ENCODE data around the gene SUPT16H.

SUPT16H gene

GRCh38 chr14:21326972-21327371 is 56.8 kb downstream of the SUPT16H start:
- CTCF ChIA-PET, result interaction anchor here (0.7 to 1.1 kb wide), 2 partner anchors 9 to 312 kb away, joined by 3 read pairs; no protein-coding TSS in a partner anchor
- DNase-seq (ENCODE audit: low read depth, low spot score), result no peak
- POLR2A ChIA-PET, result no interaction called here
- H3K4me3 ChIP-seq (ENCODE audit: low read depth, low read length), result no peak overlapping the region
- no peak for TF ChIP-seq CTCF (IDR thresholded peaks at IDR 0.05; ENCODE audit: insufficient read depth, low read length, missing control alignments)

- ChIA-PET POLR2A (no interaction called here), CTCF (no interaction called here)
- no peak for DNase-seq (ENCODE audit: low read depth, low spot score)
These were observed 61.1 kb downstream of the SUPT16H start for GRCh38 chr14:21322716-21323115.

GRCh38 chr14:21320913-21321312 is 62.9 kb downstream of the SUPT16H start:
- TF ChIP-seq CTCF (IDR thresholded peaks at IDR 0.05; ENCODE audit: insufficient read depth, low read length, missing control alignments), result no peak
- H3K4me3 ChIP-seq (ENCODE audit: low read depth, low read length), result no peak overlapping the region
- POLR2A ChIA-PET, result no interaction called here
- DNase-seq (ENCODE audit: low read depth, low spot score), result no peak
- CTCF ChIA-PET, result no interaction called here

More at GRCh38 chr14:21322716-21323115, 61.1 kb downstream of the SUPT16H start:
- no peak for TF ChIP-seq CTCF (IDR thresholded peaks at IDR 0.05; ENCODE audit: insufficient read depth, low read length, missing control alignments)
- H3K4me3 ChIP-seq (ENCODE audit: low read depth, low read length), result no peak overlapping the region

GRCh38 chr14:21317398-21317797 is 66.4 kb downstream of the SUPT16H start:
- no peak for TF ChIP-seq CTCF (IDR thresholded peaks at IDR 0.05; ENCODE audit: insufficient read depth, low read length, missing control alignments)
- ChIA-PET POLR2A (interaction anchor here (0.5 kb wide), 1 partner anchor 12 kb away, joined by 3 read pairs; no protein-coding TSS in a partner anchor), CTCF (no interaction called here)
- DNase-seq (ENCODE audit: low read depth, low spot score), result no peak
- H3K4me3 ChIP-seq (ENCODE audit: low read depth, low read length), result no peak overlapping the region

GRCh38 chr14:21313512-21313911 is 70.3 kb downstream of the SUPT16H start:
- TF ChIP-seq CTCF (IDR thresholded peaks at IDR 0.05; ENCODE audit: insufficient read depth, low read length, missing control alignments), result no peak
- no peak overlapping the region for H3K4me3 ChIP-seq (ENCODE audit: low read depth, low read length)
- no peak for DNase-seq (ENCODE audit: low read depth, low spot score)
- ChIA-PET CTCF (no interaction called here), POLR2A (no interaction called here)

- CTCF ChIA-PET, result interaction anchor here (1.0 kb wide), 1 partner anchor 10 kb away, joined by 4 read pairs; no protein-coding TSS in a partner anchor
- no peak for TF ChIP-seq CTCF (IDR thresholded peaks at IDR 0.05; ENCODE audit: insufficient read depth, low read length, missing control alignments)
- DNase-seq (ENCODE audit: low read depth, low spot score), result no peak
- no peak overlapping the region for H3K4me3 ChIP-seq (ENCODE audit: low read depth, low read length)
- POLR2A ChIA-PET, result no interaction called here
These were observed 72.2 kb downstream of the SUPT16H start for GRCh38 chr14:21311614-21312013.

All from AG04449 (cell line).